Effector memory CD4-positive, alpha-beta T cell (primary cell): ENCODE data around the gene ZIC5.

Source experiments
- DNase-seq, 3 donors: peaks; one replicate each; pipeline ENCODE4 v3.0.0-alpha.2; 2020
- H3K27ac ChIP-seq: 2 replicates; pipeline ENCODE4 v1.7.0; 2013; ENCODE audit warnings: mild to moderate bottlenecking, low read length, moderate library complexity; ENCODE audit not compliant: insufficient read depth, poor library complexity, severe bottlenecking
- H3K27me3 ChIP-seq: replicated peaks from 2 replicates; pipeline ENCODE4 v1.7.0; 2013; ENCODE audit warnings: mild to moderate bottlenecking, low read length; ENCODE audit not compliant: insufficient read depth, control insufficient read depth, poor library complexity, severe bottlenecking
- H3K36me3 ChIP-seq: 2 replicates; pipeline ENCODE4 v1.7.0; 2013; ENCODE audit warnings: mild to moderate bottlenecking, low read length, moderate library complexity; ENCODE audit not compliant: control insufficient read depth, insufficient read depth
- H3K4me1 ChIP-seq: 2 replicates; pipeline ENCODE4 v1.7.0; 2013; ENCODE audit warnings: low read length, mild to moderate bottlenecking; ENCODE audit not compliant: control insufficient read depth, insufficient read depth, poor library complexity, severe bottlenecking
- H3K4me3 ChIP-seq: 2 replicates; pipeline ENCODE4 v1.7.0; 2013; ENCODE audit warnings: low read length, low read depth, mild to moderate bottlenecking; ENCODE audit not compliant: insufficient read depth, poor library complexity, severe bottlenecking
- H3K9me3 ChIP-seq: 2 replicates; pipeline ENCODE4 v1.7.0; 2013; ENCODE audit warnings: mild to moderate bottlenecking, low read length, moderate library complexity; ENCODE audit not compliant: control insufficient read depth

Gene ZIC5

DNA sequence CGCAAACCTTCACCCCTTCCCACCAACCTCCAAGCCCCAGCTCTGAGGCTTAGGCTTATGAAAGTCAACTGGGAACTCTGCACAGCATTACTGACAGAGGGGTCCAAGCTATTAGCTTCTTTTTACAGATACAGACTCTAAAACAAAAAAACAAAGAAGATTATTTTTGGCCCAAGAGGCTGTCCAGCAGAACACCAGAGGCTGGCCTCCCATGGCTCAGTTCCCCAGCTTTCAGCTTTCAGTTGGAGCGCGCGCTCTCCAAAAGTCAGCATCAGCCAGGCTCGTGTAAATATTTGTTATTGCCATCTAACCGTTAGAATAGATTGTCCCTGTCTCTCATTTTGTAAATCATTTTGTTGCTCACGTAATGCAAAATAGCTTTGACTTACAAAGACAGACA is 58.4 kb downstream of the ZIC5 start:
- Histone ChIP-seq H3K4me3 (no peak overlapping the region), H3K9me3 (no peaks in the 10 kb centered on the region), H3K36me3 (no peaks in the 10 kb centered on the region), H3K27me3 (no peaks in the 10 kb centered on the region), H3K27ac (no peak overlapping the region), H3K4me1 (peaks cover 13% of the 10 kb centered on the region)
- DNase-seq = no peak
